Astrocyte (in vitro differentiated cells and primary cell): ENCODE data around the gene DSG2. TPM values are rescaled to one million over a fixed set of nuclear protein-coding genes. Genes with fewer than 3 reads are reported as not detected.

Experiments
- DNase-seq: peaks from one replicate; pipeline ENCODE4 v3.0.0-alpha.2; 2010; ENCODE audit warnings: low read depth
- FAIRE-seq: peaks from 2 replicates; lab custom pipeline; 2011; peaks lifted over from hg19 to GRCh38; lab: Jason Lieb, UNC
- H2AFZ ChIP-seq: 2 replicates; pipeline ENCODE4 v1.6.0; 2012; ENCODE audit warnings: low read depth, low read length, inconsistent platforms
- H3K27ac ChIP-seq: 2 replicates; pipeline ENCODE4 v1.5.1; 2011; ENCODE audit warnings: low read depth, low read length, inconsistent platforms
- H3K27me3 ChIP-seq: 2 replicates; pipeline ENCODE4 v1.6.0; 2011; ENCODE audit warnings: low read length, inconsistent platforms; ENCODE audit not compliant: insufficient read depth
- H3K36me3 ChIP-seq: 2 replicates; pipeline ENCODE4 v1.5.1; 2011; ENCODE audit warnings: low read length, inconsistent platforms; ENCODE audit not compliant: insufficient read depth
- H3K4me1 ChIP-seq: 2 replicates; pipeline ENCODE4 v1.5.1; 2011; ENCODE audit warnings: low read length, inconsistent platforms; ENCODE audit not compliant: insufficient read depth
- H3K4me2 ChIP-seq: 2 replicates; pipeline ENCODE4 v1.6.0; 2012; ENCODE audit warnings: low read length, inconsistent platforms
- H3K4me3 ChIP-seq: 2 replicates; pipeline ENCODE4 v1.5.1; 2011; ENCODE audit warnings: low read depth, mild to moderate bottlenecking, low read length, inconsistent platforms; ENCODE audit not compliant: insufficient read depth
- H3K79me2 ChIP-seq: 2 replicates; pipeline ENCODE4 v1.6.0; 2012; ENCODE audit warnings: mild to moderate bottlenecking, low read length, inconsistent platforms; ENCODE audit not compliant: insufficient read depth
- H3K9ac ChIP-seq: 2 replicates; pipeline ENCODE4 v1.6.0; 2012; ENCODE audit warnings: mild to moderate bottlenecking, low read length, inconsistent platforms
- H3K9me3 ChIP-seq: 2 replicates; pipeline ENCODE4 v1.5.1; 2012; ENCODE audit warnings: low read depth, mild to moderate bottlenecking, low read length, inconsistent platforms; ENCODE audit not compliant: insufficient read depth
- H4K20me1 ChIP-seq: 2 replicates; pipeline ENCODE4 v1.6.0; 2012; ENCODE audit warnings: low read length, inconsistent platforms; ENCODE audit not compliant: insufficient read depth
- H3K27ac Mint-ChIP-seq: one replicate; pipeline ENCODE4 v1.8.0; 2021; ENCODE audit warnings: mild to moderate bottlenecking, mixed read lengths; ENCODE audit not compliant: unreplicated experiment
- H3K27me3 Mint-ChIP-seq: one replicate; pipeline ENCODE4 v1.8.0; 2021; ENCODE audit warnings: low read depth, mixed read lengths; ENCODE audit not compliant: unreplicated experiment
- H3K36me3 Mint-ChIP-seq: one replicate; pipeline ENCODE4 v1.8.0; 2021; ENCODE audit warnings: low read depth, mixed read lengths; ENCODE audit not compliant: unreplicated experiment
- H3K4me1 Mint-ChIP-seq: one replicate; pipeline ENCODE4 v1.8.0; 2021; ENCODE audit warnings: low read depth, mixed read lengths; ENCODE audit not compliant: unreplicated experiment
- H3K4me3 Mint-ChIP-seq: one replicate; pipeline ENCODE4 v1.8.0; 2021; ENCODE audit warnings: mild to moderate bottlenecking, moderate library complexity, mixed read lengths; ENCODE audit not compliant: unreplicated experiment
- H3K9me3 Mint-ChIP-seq: one replicate; pipeline ENCODE4 v1.8.0; 2021; ENCODE audit warnings: mild to moderate bottlenecking, mixed read lengths; ENCODE audit not compliant: unreplicated experiment
- CTCF ChIP-seq: IDR thresholded peaks from 2 replicates; pipeline ENCODE4 v1.5.1; 2011; ENCODE audit warnings: low read depth, mild to moderate bottlenecking, inconsistent platforms, low read length, moderate library complexity; ENCODE audit not compliant: insufficient read depth
- EZH2 ChIP-seq: IDR thresholded peaks from 2 replicates; pipeline ENCODE4 v1.6.1; 2012; ENCODE audit warnings: mild to moderate bottlenecking, low read length, inconsistent platforms; ENCODE audit not compliant: insufficient read depth
- total RNA-seq: library from RNA; stranded (reverse); gene quantifications from 2 replicates; pipeline ENCODE4 v1.2.1, GENCODE V29; 2021

The DSG2 gene
- total RNA-seq, 1 donor from 2014 or later: 154 TPM

- H3K4me2 ChIP-seq: no peak overlapping the region
- peaks cover 12% of the 10 kb centered on the region for H3K4me1 Mint-ChIP-seq
- no peaks in the 10 kb centered on the region for H3K9me3 Mint-ChIP-seq
- no peak overlapping the region for H3K4me3 ChIP-seq
- H3K9me3 ChIP-seq: no peaks in the 10 kb centered on the region
- H3K4me3 Mint-ChIP-seq: no peak overlapping the region
- H2AFZ ChIP-seq: no peak overlapping the region
- peaks cover under 1% of the 10 kb centered on the region for H3K4me1 ChIP-seq
- no peak overlapping the region for H3K27ac Mint-ChIP-seq
- H4K20me1 ChIP-seq: no peaks in the 10 kb centered on the region
- DNase-seq (no peak), FAIRE-seq (no peak)
- no peaks in the 10 kb centered on the region for H3K79me2 ChIP-seq
- no peaks in the 10 kb centered on the region for H3K36me3 ChIP-seq
- no peak overlapping the region for H3K9ac ChIP-seq
- H3K27me3 ChIP-seq: no peaks in the 10 kb centered on the region
- H3K27me3 Mint-ChIP-seq: no peaks in the 10 kb centered on the region
- no peak overlapping the region for H3K27ac ChIP-seq
- TF ChIP-seq CTCF (no peak), EZH2 (no peak)
- no peaks in the 10 kb centered on the region for H3K36me3 Mint-ChIP-seq
Observed at GRCh38 chr18:31482051-31482450, 15.9 kb upstream of the DSG2 start.

- no peak for TF ChIP-seq EZH2
- TF ChIP-seq CTCF: no peak
- no peak overlapping the region for H3K4me3 Mint-ChIP-seq
Observed at GRCh38 chr18:31483396-31483795, 14.6 kb upstream of the DSG2 start.

GRCh38 chr18:31484461-31484860, 13.5 kb upstream of the DSG2 start:
- H3K36me3 Mint-ChIP-seq: no peaks in the 10 kb centered on the region
- H3K27me3 ChIP-seq: no peaks in the 10 kb centered on the region
- H3K27ac Mint-ChIP-seq: no peak overlapping the region
- no peaks in the 10 kb centered on the region for H3K36me3 ChIP-seq
- no peak overlapping the region for H3K27ac ChIP-seq
- no peak for TF ChIP-seq EZH2
- H3K27me3 Mint-ChIP-seq: no peaks in the 10 kb centered on the region
- H3K79me2 ChIP-seq: no peaks in the 10 kb centered on the region
- H3K4me3 ChIP-seq: no peak overlapping the region
- no peaks in the 10 kb centered on the region for H4K20me1 ChIP-seq
- H3K9ac ChIP-seq: no peak overlapping the region
- no peak overlapping the region for H3K4me2 ChIP-seq
- FAIRE-seq (no peak), DNase-seq (no peak)
- H3K9me3 Mint-ChIP-seq: no peaks in the 10 kb centered on the region
- H3K9me3 ChIP-seq: no peaks in the 10 kb centered on the region
- H2AFZ ChIP-seq: no peak overlapping the region
- H3K4me1 Mint-ChIP-seq: peaks cover 27% of the 10 kb centered on the region
- H3K4me1 ChIP-seq: peaks cover 9% of the 10 kb centered on the region
- no peak overlapping the region for H3K4me3 Mint-ChIP-seq

More at GRCh38 chr18:31483396-31483795, 14.6 kb upstream of the DSG2 start:
- no peak overlapping the region for H3K4me3 ChIP-seq
- H3K27me3 ChIP-seq: no peaks in the 10 kb centered on the region
- H3K79me2 ChIP-seq: no peaks in the 10 kb centered on the region
- no peaks in the 10 kb centered on the region for H3K27me3 Mint-ChIP-seq
- H3K36me3 ChIP-seq: no peaks in the 10 kb centered on the region
- H3K4me2 ChIP-seq: no peak overlapping the region
- H3K9ac ChIP-seq: no peak overlapping the region
- no peak overlapping the region for H2AFZ ChIP-seq
- H3K4me1 ChIP-seq: peaks cover 9% of the 10 kb centered on the region
- H3K27ac Mint-ChIP-seq: no peak overlapping the region
- peaks cover 24% of the 10 kb centered on the region for H3K4me1 Mint-ChIP-seq
- no peaks in the 10 kb centered on the region for H3K36me3 Mint-ChIP-seq
- H3K9me3 ChIP-seq: no peaks in the 10 kb centered on the region
- FAIRE-seq (no peak), DNase-seq (no peak)
- no peaks in the 10 kb centered on the region for H4K20me1 ChIP-seq
- no peaks in the 10 kb centered on the region for H3K9me3 Mint-ChIP-seq
- no peak overlapping the region for H3K27ac ChIP-seq
